ENCODE results near the gene CUX1.

Gene CUX1

GRCh38 chr7:102230593-102230992, 413.2 kb downstream of the CUX1 start:
- peak; percentile 14 for DNase-seq (ENCODE audit: low read depth)
- Histone ChIP-seq H3K4me1 (ENCODE audit: control insufficient read depth, insufficient read depth, low read length) (no peaks in the 10 kb centered on the region), H3K27me3 (replicated peaks; ENCODE audit: control insufficient read depth, insufficient read depth, low read length) (no peaks in the 10 kb centered on the region), H3K9ac (ENCODE audit: low read length) (no peak overlapping the region), H3K36me3 (ENCODE audit: control insufficient read depth, insufficient read depth, low read length, severe bottlenecking) (peaks cover 18% of the 10 kb centered on the region), H3K9me3 (ENCODE audit: control insufficient read depth, low read length) (no peaks in the 10 kb centered on the region), H3K4me3 (ENCODE audit: low read length) (no peak overlapping the region)

GRCh38 chr7:102232611-102233286, 415.3 kb downstream of the CUX1 start:
- H3K9me3 ChIP-seq (ENCODE audit: control insufficient read depth, low read length), result no peaks in the 10 kb centered on the region
- no peak overlapping the region for H3K9ac ChIP-seq (ENCODE audit: low read length)
- DNase-seq (ENCODE audit: low read depth), result no peak
- no peak overlapping the region for H3K4me3 ChIP-seq (ENCODE audit: low read length)
- H3K27me3 ChIP-seq (replicated peaks; ENCODE audit: control insufficient read depth, insufficient read depth, low read length), result no peaks in the 10 kb centered on the region
- no peaks in the 10 kb centered on the region for H3K4me1 ChIP-seq (ENCODE audit: control insufficient read depth, insufficient read depth, low read length)
- peaks cover 18% of the 10 kb centered on the region for H3K36me3 ChIP-seq (ENCODE audit: control insufficient read depth, insufficient read depth, low read length, severe bottlenecking)

- no peaks in the 10 kb centered on the region for H3K9me3 ChIP-seq (ENCODE audit: control insufficient read depth, low read length)
- no peak overlapping the region for H3K4me3 ChIP-seq (ENCODE audit: low read length)
- H3K9ac ChIP-seq (ENCODE audit: low read length), result no peak overlapping the region
- no peaks in the 10 kb centered on the region for H3K27me3 ChIP-seq (replicated peaks; ENCODE audit: control insufficient read depth, insufficient read depth, low read length)
- DNase-seq (ENCODE audit: low read depth), result no peak
- H3K36me3 ChIP-seq (ENCODE audit: control insufficient read depth, insufficient read depth, low read length, severe bottlenecking), result peaks cover 10% of the 10 kb centered on the region
- no peaks in the 10 kb centered on the region for H3K4me1 ChIP-seq (ENCODE audit: control insufficient read depth, insufficient read depth, low read length)
Observed at GRCh38 chr7:102234131-102234530, 416.7 kb downstream of the CUX1 start.

GRCh38 chr7:102234801-102235550, 417.6 kb downstream of the CUX1 start:
- H3K9me3 ChIP-seq (ENCODE audit: control insufficient read depth, low read length), result no peaks in the 10 kb centered on the region
- H3K36me3 ChIP-seq (ENCODE audit: control insufficient read depth, insufficient read depth, low read length, severe bottlenecking), result peaks cover 9% of the 10 kb centered on the region
- no peaks in the 10 kb centered on the region for H3K27me3 ChIP-seq (replicated peaks; ENCODE audit: control insufficient read depth, insufficient read depth, low read length)
- DNase-seq (ENCODE audit: low read depth), result no peak
- no peak overlapping the region for H3K4me3 ChIP-seq (ENCODE audit: low read length)
- no peak overlapping the region for H3K9ac ChIP-seq (ENCODE audit: low read length)
- no peaks in the 10 kb centered on the region for H3K4me1 ChIP-seq (ENCODE audit: control insufficient read depth, insufficient read depth, low read length)

GRCh38 chr7:102236102-102236501, 418.7 kb downstream of the CUX1 start:
- no peaks in the 10 kb centered on the region for H3K27me3 ChIP-seq (replicated peaks; ENCODE audit: control insufficient read depth, insufficient read depth, low read length)
- H3K4me1 ChIP-seq (ENCODE audit: control insufficient read depth, insufficient read depth, low read length), result no peaks in the 10 kb centered on the region
- H3K36me3 ChIP-seq (ENCODE audit: control insufficient read depth, insufficient read depth, low read length, severe bottlenecking), result peaks cover 9% of the 10 kb centered on the region
- H3K4me3 ChIP-seq (ENCODE audit: low read length), result no peak overlapping the region
- no peak overlapping the region for H3K9ac ChIP-seq (ENCODE audit: low read length)
- no peak for DNase-seq (ENCODE audit: low read depth)
- H3K9me3 ChIP-seq (ENCODE audit: control insufficient read depth, low read length), result no peaks in the 10 kb centered on the region

- Histone ChIP-seq H3K9me3 (ENCODE audit: control insufficient read depth, low read length) (no peaks in the 10 kb centered on the region), H3K4me1 (ENCODE audit: control insufficient read depth, insufficient read depth, low read length) (no peaks in the 10 kb centered on the region), H3K9ac (ENCODE audit: low read length) (no peak overlapping the region), H3K36me3 (ENCODE audit: control insufficient read depth, insufficient read depth, low read length, severe bottlenecking) (peaks cover 9% of the 10 kb centered on the region), H3K27me3 (replicated peaks; ENCODE audit: control insufficient read depth, insufficient read depth, low read length) (no peaks in the 10 kb centered on the region), H3K4me3 (ENCODE audit: low read length) (no peak overlapping the region)
- DNase-seq (ENCODE audit: low read depth), result peak; percentile 88
Observed at GRCh38 chr7:102236592-102237287, 419.3 kb downstream of the CUX1 start.

- Histone ChIP-seq H3K9me3 (ENCODE audit: control insufficient read depth, low read length) (no peaks in the 10 kb centered on the region), H3K36me3 (ENCODE audit: control insufficient read depth, insufficient read depth, low read length, severe bottlenecking) (peaks cover 7% of the 10 kb centered on the region), H3K9ac (ENCODE audit: low read length) (no peak overlapping the region), H3K4me1 (ENCODE audit: control insufficient read depth, insufficient read depth, low read length) (no peaks in the 10 kb centered on the region), H3K27me3 (replicated peaks; ENCODE audit: control insufficient read depth, insufficient read depth, low read length) (no peaks in the 10 kb centered on the region), H3K4me3 (ENCODE audit: low read length) (no peak overlapping the region)
- no peak for DNase-seq (ENCODE audit: low read depth)
Observed at GRCh38 chr7:102239206-102239820, 421.9 kb downstream of the CUX1 start.

GRCh38 chr7:102241431-102241830, 424.0 kb downstream of the CUX1 start:
- H3K9ac ChIP-seq (ENCODE audit: low read length), result no peak overlapping the region
- no peak overlapping the region for H3K4me3 ChIP-seq (ENCODE audit: low read length)
- no peak for DNase-seq (ENCODE audit: low read depth)
- H3K4me1 ChIP-seq (ENCODE audit: control insufficient read depth, insufficient read depth, low read length), result no peaks in the 10 kb centered on the region
- H3K9me3 ChIP-seq (ENCODE audit: control insufficient read depth, low read length), result no peaks in the 10 kb centered on the region
- peaks cover 3% of the 10 kb centered on the region for H3K36me3 ChIP-seq (ENCODE audit: control insufficient read depth, insufficient read depth, low read length, severe bottlenecking)
- no peaks in the 10 kb centered on the region for H3K27me3 ChIP-seq (replicated peaks; ENCODE audit: control insufficient read depth, insufficient read depth, low read length)

GRCh38 chr7:102244601-102245000, 427.2 kb downstream of the CUX1 start:
- Histone ChIP-seq H3K9me3 (ENCODE audit: control insufficient read depth, low read length) (no peaks in the 10 kb centered on the region), H3K4me1 (ENCODE audit: control insufficient read depth, insufficient read depth, low read length) (no peaks in the 10 kb centered on the region), H3K36me3 (ENCODE audit: control insufficient read depth, insufficient read depth, low read length, severe bottlenecking) (peaks cover 3% of the 10 kb centered on the region), H3K27me3 (replicated peaks; ENCODE audit: control insufficient read depth, insufficient read depth, low read length) (no peaks in the 10 kb centered on the region), H3K4me3 (ENCODE audit: low read length) (no peak overlapping the region), H3K9ac (ENCODE audit: low read length) (no peak overlapping the region)
- no peak for DNase-seq (ENCODE audit: low read depth)

- Histone ChIP-seq H3K9me3 (ENCODE audit: control insufficient read depth, low read length) (no peaks in the 10 kb centered on the region), H3K9ac (ENCODE audit: low read length) (no peak overlapping the region), H3K27me3 (replicated peaks; ENCODE audit: control insufficient read depth, insufficient read depth, low read length) (no peaks in the 10 kb centered on the region), H3K4me3 (ENCODE audit: low read length) (no peak overlapping the region), H3K36me3 (ENCODE audit: control insufficient read depth, insufficient read depth, low read length, severe bottlenecking) (no peaks in the 10 kb centered on the region), H3K4me1 (ENCODE audit: control insufficient read depth, insufficient read depth, low read length) (no peaks in the 10 kb centered on the region)
- no peak for DNase-seq (ENCODE audit: low read depth)
Observed at GRCh38 chr7:102248081-102248455, 430.6 kb downstream of the CUX1 start.
